GM19467 (cell line): ENCODE results near the gene ANXA2.

Experiments used
- ATAC-seq: cut with Tn5 transposase; IDR thresholded peaks from one replicate; pipeline ENCODE4 v1.9.1; 2021; ENCODE audit warnings: mild to moderate bottlenecking, moderate library complexity; ENCODE audit not compliant: unreplicated experiment

ANXA2 gene

GRCh38 chr15:60390231-60390630, 7.6 kb downstream of the ANXA2 start:
- no peak for ATAC-seq

GRCh38 chr15:60389261-60390077, 8.3 kb downstream of the ANXA2 start:
- ATAC-seq: no peak

GRCh38 chr15:60387321-60387720, 10.5 kb downstream of the ANXA2 start:
- no peak for ATAC-seq

GRCh38 chr15:60386615-60387014, 11.2 kb downstream of the ANXA2 start:
- no peak for ATAC-seq

GRCh38 chr15:60385620-60386552, 11.9 kb downstream of the ANXA2 start:
- ATAC-seq: no peak

- no peak for ATAC-seq
Measured at GRCh38 chr15:60384526-60385126, 13.2 kb downstream of the ANXA2 start.

GRCh38 chr15:60384053-60384452, 13.7 kb downstream of the ANXA2 start:
- no peak for ATAC-seq

- ATAC-seq: no peak
Measured at GRCh38 chr15:60382773-60383674, 14.8 kb downstream of the ANXA2 start.

GRCh38 chr15:60381148-60381788, 16.5 kb downstream of the ANXA2 start:
- ATAC-seq: no peak

- ATAC-seq: no peak
Measured at GRCh38 chr15:60379525-60380274, 18.1 kb downstream of the ANXA2 start.

GRCh38 chr15:60379185-60379524, 18.6 kb downstream of the ANXA2 start:
- no peak for ATAC-seq

GRCh38 chr15:60376677-60377095, 21.1 kb downstream of the ANXA2 start:
- ATAC-seq: no peak

GRCh38 chr15:60375306-60375705, 22.5 kb downstream of the ANXA2 start:
- no peak for ATAC-seq

- ATAC-seq: no peak
Measured at GRCh38 chr15:60374628-60375081, 23.1 kb downstream of the ANXA2 start.

GRCh38 chr15:60374209-60374608, 23.6 kb downstream of the ANXA2 start:
- ATAC-seq: no peak

- no peak for ATAC-seq
Measured at GRCh38 chr15:60373745-60374144, 24.0 kb downstream of the ANXA2 start.

GRCh38 chr15:60373327-60373726, 24.5 kb downstream of the ANXA2 start:
- ATAC-seq: no peak

- no peak for ATAC-seq
Measured at GRCh38 chr15:60372756-60373155, 25.0 kb downstream of the ANXA2 start.

GRCh38 chr15:60372227-60372626, 25.6 kb downstream of the ANXA2 start:
- ATAC-seq: no peak
